C4-2B (cell line): ENCODE results near the gene NAV3.
A peak's percentile ranks its signal among the peaks of the same experiment; 100 is the strongest.

Experiments
- CTCF ChIP-seq: fragments of 450-650 bp; conservative IDR thresholded peaks from 2 replicates; pipeline ENCODE4 v1.5.1; 2017; ENCODE audit warnings: mild to moderate bottlenecking
- ZFX ChIP-seq: fragments of 450-650 bp; IDR thresholded peaks from 2 replicates; pipeline ENCODE4 v1.6.1; 2017

GRCh38 chr12:78181544-78182162 lies 351.0 kb downstream of the NAV3 start:
- peak; percentile 84 for TF ChIP-seq CTCF
- no peak for TF ChIP-seq ZFX
